Nephron progenitor cell (in vitro differentiated cells): Measurements from ENCODE around the gene SCAF8.
"Not testable (repeated sequence)": the region's sequence is repeated elsewhere in the genome, so short reads cannot be mapped to it uniquely, and the experiment has no call there.

Experiments
- DNase-seq: peaks from one replicate; pipeline ENCODE4 v3.0.0; 2021
- H3K27ac Mint-ChIP-seq: 2 replicates; pipeline ENCODE4 v1.8.0; 2021; ENCODE audit warnings: mild to moderate bottlenecking, moderate library complexity, mixed read lengths
- H3K27me3 Mint-ChIP-seq: 2 replicates; pipeline ENCODE4 v1.8.0; 2021; ENCODE audit warnings: mild to moderate bottlenecking, low read depth, mixed read lengths; ENCODE audit not compliant: poor library complexity
- H3K36me3 Mint-ChIP-seq: 2 replicates; pipeline ENCODE4 v1.8.0; 2021; ENCODE audit warnings: low read depth, mixed read lengths
- H3K4me1 Mint-ChIP-seq: 2 replicates; pipeline ENCODE4 v1.8.0; 2021; ENCODE audit warnings: mixed read lengths
- H3K4me3 Mint-ChIP-seq: 2 replicates; pipeline ENCODE4 v1.8.0; 2021; ENCODE audit warnings: mild to moderate bottlenecking, moderate library complexity, mixed read lengths
- H3K9me3 Mint-ChIP-seq: 2 replicates; pipeline ENCODE4 v1.8.0; 2021; ENCODE audit warnings: mild to moderate bottlenecking, moderate library complexity, mixed read lengths
- CTCF ChIP-seq: fragments of 200-600 bp; sonication (generic); IDR thresholded peaks from 2 replicates; pipeline ENCODE4 v1.5.0; 2021; ENCODE audit warnings: antibody characterized with exemption

Gene SCAF8

GRCh38 chr6:154710689-154711088 lies 22.5 kb upstream of the SCAF8 start:
- peaks cover 7% of the 10 kb centered on the region for H3K27me3 Mint-ChIP-seq
- H3K36me3 Mint-ChIP-seq, result no peaks in the 10 kb centered on the region
- DNase-seq, result no peak
- H3K9me3 Mint-ChIP-seq, result no peaks in the 10 kb centered on the region
- no peaks in the 10 kb centered on the region for H3K4me1 Mint-ChIP-seq
- H3K4me3 Mint-ChIP-seq, result no peak overlapping the region
- TF ChIP-seq CTCF, result no peak
- no peak overlapping the region for H3K27ac Mint-ChIP-seq

- peaks cover 4% of the 10 kb centered on the region for H3K36me3 Mint-ChIP-seq
- no peak for DNase-seq
- no peaks in the 10 kb centered on the region for H3K4me1 Mint-ChIP-seq
- peaks cover 26% of the 10 kb centered on the region for H3K9me3 Mint-ChIP-seq
- no peak overlapping the region for H3K27ac Mint-ChIP-seq
- H3K27me3 Mint-ChIP-seq, result peaks cover 6% of the 10 kb centered on the region
- H3K4me3 Mint-ChIP-seq, result no peak overlapping the region
- TF ChIP-seq CTCF, result no peak
Observed at GRCh38 chr6:154715446-154715845, 17.8 kb upstream of the SCAF8 start.

- not testable (repeated sequence) for H3K4me3 Mint-ChIP-seq, DNase-seq, H3K4me1 Mint-ChIP-seq, H3K36me3 Mint-ChIP-seq, H3K27ac Mint-ChIP-seq, H3K27me3 Mint-ChIP-seq
- H3K9me3 Mint-ChIP-seq, result peaks cover 34% of the 10 kb centered on the region
Observed at GRCh38 chr6:154716350-154716749, 16.9 kb upstream of the SCAF8 start.

GRCh38 chr6:154719433-154719832 lies 13.8 kb upstream of the SCAF8 start:
- peaks cover 4% of the 10 kb centered on the region for H3K36me3 Mint-ChIP-seq
- no peak for DNase-seq
- TF ChIP-seq CTCF, result no peak
- no peaks in the 10 kb centered on the region for H3K4me1 Mint-ChIP-seq
- H3K4me3 Mint-ChIP-seq, result no peak overlapping the region
- H3K9me3 Mint-ChIP-seq, result peaks cover 44% of the 10 kb centered on the region
- H3K27me3 Mint-ChIP-seq, result peaks cover 10% of the 10 kb centered on the region
- H3K27ac Mint-ChIP-seq, result no peak overlapping the region

GRCh38 chr6:154719854-154720253 lies 13.4 kb upstream of the SCAF8 start:
- Mint-ChIP-seq H3K36me3 (peaks cover 4% of the 10 kb centered on the region), H3K4me3 (no peak overlapping the region), H3K27ac (no peak overlapping the region), H3K4me1 (no peaks in the 10 kb centered on the region), H3K9me3 (peaks cover 47% of the 10 kb centered on the region), H3K27me3 (peaks cover 10% of the 10 kb centered on the region)
- no peak for TF ChIP-seq CTCF
- no peak for DNase-seq

- Mint-ChIP-seq H3K36me3 (peaks cover 4% of the 10 kb centered on the region), H3K4me3 (no peak overlapping the region), H3K9me3 (peaks cover 47% of the 10 kb centered on the region), H3K4me1 (no peaks in the 10 kb centered on the region), H3K27ac (no peak overlapping the region), H3K27me3 (peaks cover 10% of the 10 kb centered on the region)
- no peak for DNase-seq
- TF ChIP-seq CTCF, result no peak
Observed at GRCh38 chr6:154721460-154721859, 11.8 kb upstream of the SCAF8 start.
